SU-DHL-6 (cell line): Measurements from ENCODE around the gene PGBD5.

Experiments used
- H2AFZ ChIP-seq: fragments of 200-600 bp; sonication (generic); 2 replicates; pipeline ENCODE4 v1.6.1; 2014; ENCODE audit warnings: low read depth, mild to moderate bottlenecking, moderate library complexity, mixed read lengths, antibody characterized with exemption, low read length; ENCODE audit not compliant: severe bottlenecking
- H3F3A ChIP-seq: fragments of 200-600 bp; shearing (Covaris generic); 2 replicates; pipeline ENCODE4 v1.6.0; 2016; ENCODE audit warnings: antibody characterized with exemption, mild to moderate bottlenecking; ENCODE audit not compliant: insufficient read depth
- H3K27ac ChIP-seq: fragments of 200-600 bp; sonication (generic); 2 replicates; pipeline ENCODE4 v1.5.1; 2016; ENCODE audit warnings: low read depth, mild to moderate bottlenecking, low read length, moderate library complexity, mixed read lengths
- H3K27me3 ChIP-seq: fragments of 200-600 bp; sonication (generic), shearing (Covaris generic); 2 replicates; pipeline ENCODE4 v1.6.0; 2014; ENCODE audit warnings: mild to moderate bottlenecking, low read length
- H3K36me3 ChIP-seq: fragments of 200-600 bp; sonication (generic); 2 replicates; pipeline ENCODE4 v1.6.1; 2014; ENCODE audit warnings: mild to moderate bottlenecking, low read length, mixed read lengths
- H3K4me2 ChIP-seq: fragments of 300-600, 200-600 bp; shearing (Covaris generic), sonication (generic); 2 replicates; pipeline ENCODE4 v1.6.0; 2014; ENCODE audit warnings: low read length, low read depth, mild to moderate bottlenecking; ENCODE audit not compliant: poor library complexity, severe bottlenecking
- H3K4me3 ChIP-seq: fragments of 200-600 bp; sonication (generic); 2 replicates; pipeline ENCODE4 v1.5.1; 2014; ENCODE audit warnings: antibody characterized with exemption, low read length, mild to moderate bottlenecking, mixed read lengths; ENCODE audit not compliant: insufficient read depth, poor library complexity, severe bottlenecking
- H3K79me2 ChIP-seq: fragments of 200-600 bp; sonication (generic); 2 replicates; pipeline ENCODE4 v1.6.1; 2014; ENCODE audit warnings: mild to moderate bottlenecking, low read length, moderate library complexity; ENCODE audit not compliant: insufficient read depth
- H3K9ac ChIP-seq: fragments of 200-600 bp; sonication (generic); 2 replicates; pipeline ENCODE4 v1.7.0; 2014; ENCODE audit warnings: mild to moderate bottlenecking, low read length
- H3K9me2 ChIP-seq: fragments of 200-600 bp; sonication (generic); replicated peaks from 2 replicates; pipeline ENCODE4 v1.6.1; 2014; ENCODE audit warnings: low read length; ENCODE audit not compliant: insufficient read depth
- H3K9me3 ChIP-seq: fragments of 200-600 bp; sonication (generic); 2 replicates; pipeline ENCODE4 v1.6.1; 2014; ENCODE audit warnings: low read length, mixed read lengths; ENCODE audit not compliant: insufficient read depth
- H4K20me1 ChIP-seq: fragments of 200-600 bp; sonication (generic); 2 replicates; pipeline ENCODE4 v1.6.1; 2014; ENCODE audit warnings: low read depth, mild to moderate bottlenecking, antibody characterized with exemption, low read length, moderate library complexity, mixed read lengths
- EZH2phosphoT487 ChIP-seq: fragments of 200-600 bp; sonication (generic), shearing (Covaris generic); conservative IDR thresholded peaks from 2 replicates; pipeline ENCODE4 v1.6.1; 2018; ENCODE audit warnings: mild to moderate bottlenecking, antibody characterized with exemption, low read length, moderate library complexity, mixed read lengths
- TF ChIP-seq, protein P1 (sequence below): fragments of 200-600 bp; sonication (generic); IDR thresholded peaks from one replicate; pipeline ENCODE4 v1.5.1; 2017; ENCODE audit warnings: antibody characterized with exemption, mild to moderate bottlenecking, low read length, moderate library complexity; ENCODE audit not compliant: insufficient read depth, poor library complexity, severe bottlenecking

The PGBD5 gene

DNA sequence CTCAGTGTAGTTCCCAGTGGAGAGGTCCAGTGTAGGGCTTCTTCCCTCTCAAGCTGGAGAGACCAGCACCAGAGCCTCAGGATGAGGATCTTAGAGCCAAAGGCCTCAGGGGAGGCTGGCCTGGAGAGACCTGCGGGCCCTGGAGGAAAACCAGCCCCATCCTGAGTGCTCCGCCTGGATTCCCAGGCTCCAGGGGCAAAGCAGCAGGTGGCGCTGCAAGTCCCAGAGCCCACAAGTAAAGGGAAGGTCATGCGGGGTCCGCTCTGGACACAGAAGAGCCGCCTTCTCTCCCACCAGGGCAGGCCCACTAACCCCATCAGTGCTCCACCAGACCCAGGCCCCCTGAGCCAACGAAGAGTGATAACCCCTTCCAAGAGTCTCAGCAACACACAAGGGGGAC, 22.7 kb downstream of the PGBD5 start:
- TF ChIP-seq, protein P1, sequence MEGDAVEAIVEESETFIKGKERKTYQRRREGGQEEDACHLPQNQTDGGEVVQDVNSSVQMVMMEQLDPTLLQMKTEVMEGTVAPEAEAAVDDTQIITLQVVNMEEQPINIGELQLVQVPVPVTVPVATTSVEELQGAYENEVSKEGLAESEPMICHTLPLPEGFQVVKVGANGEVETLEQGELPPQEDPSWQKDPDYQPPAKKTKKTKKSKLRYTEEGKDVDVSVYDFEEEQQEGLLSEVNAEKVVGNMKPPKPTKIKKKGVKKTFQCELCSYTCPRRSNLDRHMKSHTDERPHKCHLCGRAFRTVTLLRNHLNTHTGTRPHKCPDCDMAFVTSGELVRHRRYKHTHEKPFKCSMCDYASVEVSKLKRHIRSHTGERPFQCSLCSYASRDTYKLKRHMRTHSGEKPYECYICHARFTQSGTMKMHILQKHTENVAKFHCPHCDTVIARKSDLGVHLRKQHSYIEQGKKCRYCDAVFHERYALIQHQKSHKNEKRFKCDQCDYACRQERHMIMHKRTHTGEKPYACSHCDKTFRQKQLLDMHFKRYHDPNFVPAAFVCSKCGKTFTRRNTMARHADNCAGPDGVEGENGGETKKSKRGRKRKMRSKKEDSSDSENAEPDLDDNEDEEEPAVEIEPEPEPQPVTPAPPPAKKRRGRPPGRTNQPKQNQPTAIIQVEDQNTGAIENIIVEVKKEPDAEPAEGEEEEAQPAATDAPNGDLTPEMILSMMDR, result no peak
- TF ChIP-seq EZH2phosphoT487, result no peak
- H3K27me3 ChIP-seq, result no peaks in the 10 kb centered on the region
- no peak overlapping the region for H3K4me3 ChIP-seq
- no peak overlapping the region for H3K27ac ChIP-seq
- no peaks in the 10 kb centered on the region for H3K9me2 ChIP-seq
- H3K36me3 ChIP-seq, result no peaks in the 10 kb centered on the region
- H3K4me2 ChIP-seq, result no peak overlapping the region
- no peaks in the 10 kb centered on the region for H3K9me3 ChIP-seq
- no peaks in the 10 kb centered on the region for H3F3A ChIP-seq
- H3K79me2 ChIP-seq, result no peaks in the 10 kb centered on the region
- no peak overlapping the region for H3K9ac ChIP-seq
- no peaks in the 10 kb centered on the region for H4K20me1 ChIP-seq
- H2AFZ ChIP-seq, result no peak overlapping the region

- Histone ChIP-seq H3K4me3 (no peak overlapping the region), H3K9me2 (no peaks in the 10 kb centered on the region)
Measured at GRCh38 chr1:230401763-230402294, 24.3 kb downstream of the PGBD5 start.

DNA sequence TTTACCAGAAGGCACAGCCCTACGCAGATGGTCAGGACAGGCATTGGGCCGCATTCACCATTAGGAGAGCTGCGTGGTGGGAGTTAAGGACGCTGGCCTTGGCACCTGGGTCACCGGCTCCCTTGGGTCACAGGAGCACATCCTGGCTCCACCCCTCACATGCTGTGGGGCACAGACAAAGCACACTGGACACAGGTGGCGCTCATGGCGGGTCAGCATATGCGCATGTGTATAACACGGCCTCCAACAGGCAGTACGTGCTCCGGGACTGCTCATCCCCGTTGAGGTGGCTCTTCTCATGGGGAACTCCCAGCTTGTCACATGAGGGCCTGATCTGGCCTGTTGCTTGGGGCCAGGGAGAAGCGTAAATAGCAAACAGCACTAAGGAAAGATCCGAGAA, 25.0 kb downstream of the PGBD5 start:
- no peak overlapping the region for H3K4me3 ChIP-seq
- H3K9me3 ChIP-seq, result no peaks in the 10 kb centered on the region
- H3K9me2 ChIP-seq, result no peaks in the 10 kb centered on the region
- no peaks in the 10 kb centered on the region for H4K20me1 ChIP-seq
- H3F3A ChIP-seq, result no peaks in the 10 kb centered on the region
- no peak overlapping the region for H3K27ac ChIP-seq
- no peak for TF ChIP-seq EZH2phosphoT487
- TF ChIP-seq, protein P1, result no peak
- no peaks in the 10 kb centered on the region for H3K27me3 ChIP-seq
- H3K36me3 ChIP-seq, result no peaks in the 10 kb centered on the region
- H3K9ac ChIP-seq, result no peak overlapping the region
- H3K4me2 ChIP-seq, result no peak overlapping the region
- H2AFZ ChIP-seq, result no peak overlapping the region
- no peaks in the 10 kb centered on the region for H3K79me2 ChIP-seq

More at GRCh38 chr1:230401763-230402294, 24.3 kb downstream of the PGBD5 start:
- no peaks in the 10 kb centered on the region for H3K9me3 ChIP-seq
- no peak overlapping the region for H2AFZ ChIP-seq
- H3K4me2 ChIP-seq, result no peak overlapping the region
- H3K9ac ChIP-seq, result no peak overlapping the region
- H3K27me3 ChIP-seq, result no peaks in the 10 kb centered on the region
- no peaks in the 10 kb centered on the region for H3F3A ChIP-seq
- no peaks in the 10 kb centered on the region for H3K79me2 ChIP-seq
- H3K27ac ChIP-seq, result no peak overlapping the region
- no peaks in the 10 kb centered on the region for H4K20me1 ChIP-seq
- H3K36me3 ChIP-seq, result no peaks in the 10 kb centered on the region
- TF ChIP-seq, protein P1, result no peak
- TF ChIP-seq EZH2phosphoT487, result no peak
